Neural cell (in vitro differentiated cells): ENCODE data around the gene FGF1. TPM values are rescaled to one million over a fixed set of nuclear protein-coding genes. Genes with fewer than 3 reads are reported as not detected.

Experiments used
- H2AFZ ChIP-seq: fragments of 200-600, 300-800 bp; sonication (generic), shearing (Covaris generic); 2 replicates; pipeline ENCODE4 v1.6.0; 2014; ENCODE audit warnings: low read depth, mild to moderate bottlenecking, antibody characterized with exemption, low read length, moderate library complexity
- H3F3A ChIP-seq: fragments of 200-600 bp; shearing (Covaris generic); 2 replicates; pipeline ENCODE4 v1.6.1; 2016; ENCODE audit warnings: mild to moderate bottlenecking, moderate library complexity, mixed read lengths, antibody characterized with exemption, low read length; ENCODE audit not compliant: insufficient read depth, poor library complexity, severe bottlenecking
- H3K27ac ChIP-seq: fragments of 200-600, 300-800 bp; sonication (generic), shearing (Covaris generic); 2 replicates; pipeline ENCODE4 v1.5.1; 2014; ENCODE audit warnings: mild to moderate bottlenecking, low read length, moderate library complexity
- H3K27me3 ChIP-seq: fragments of 300-800, 200-600 bp; sonication (generic), shearing (Covaris generic); 2 replicates; pipeline ENCODE4 v1.6.0; 2014; ENCODE audit warnings: mild to moderate bottlenecking, low read depth, low read length, moderate library complexity; ENCODE audit not compliant: insufficient read depth
- H3K36me3 ChIP-seq: fragments of 300-800, 200-600 bp; sonication (generic), shearing (Covaris generic); 2 replicates; pipeline ENCODE4 v1.5.1; 2014; ENCODE audit warnings: mild to moderate bottlenecking, antibody characterized with exemption, low read length, moderate library complexity; ENCODE audit not compliant: insufficient read depth
- H3K4me2 ChIP-seq: fragments of 300-800, 200-600 bp; sonication (generic), shearing (Covaris generic); 2 replicates; pipeline ENCODE4 v1.6.0; 2014; ENCODE audit warnings: mild to moderate bottlenecking, low read length
- H3K4me3 ChIP-seq: fragments of 300-800, 200-600 bp; sonication (generic), shearing (Covaris generic); 2 replicates; pipeline ENCODE4 v1.5.1; 2014; ENCODE audit warnings: mild to moderate bottlenecking, low read length, moderate library complexity
- H3K79me2 ChIP-seq: fragments of 200-600 bp; shearing (Covaris generic); replicated peaks from 2 replicates; pipeline ENCODE4 v1.6.0; 2014; ENCODE audit warnings: mild to moderate bottlenecking, low read length, moderate library complexity; ENCODE audit not compliant: insufficient read depth
- H3K9ac ChIP-seq: fragments of 300-800, 200-600 bp; sonication (generic), shearing (Covaris generic); 2 replicates; pipeline ENCODE4 v1.6.1; 2016; ENCODE audit warnings: mild to moderate bottlenecking, low read length, mixed read lengths
- H3K9me2 ChIP-seq: fragments of 200-600 bp; shearing (Covaris generic); 2 replicates; pipeline ENCODE4 v1.6.1; 2016; ENCODE audit warnings: mild to moderate bottlenecking, low read length, mixed read lengths; ENCODE audit not compliant: insufficient read depth
- H3K9me3 ChIP-seq: fragments of 200-600, 300-800 bp; sonication (generic), shearing (Covaris generic); 2 replicates; pipeline ENCODE4 v1.6.1; 2016; ENCODE audit warnings: mild to moderate bottlenecking, mixed run types, low read length, moderate library complexity, mixed read lengths
- H4K20me1 ChIP-seq: fragments of 200-600 bp; shearing (Covaris generic); 2 replicates; pipeline ENCODE4 v1.6.1; 2016; ENCODE audit warnings: mild to moderate bottlenecking, mixed run types; ENCODE audit not compliant: insufficient read depth
- CTCF ChIP-seq: fragments of 450-650 bp; IDR thresholded peaks from 2 replicates; pipeline ENCODE4 v1.5.1; 2014; ENCODE audit warnings: antibody characterized with exemption, mild to moderate bottlenecking, moderate library complexity; ENCODE audit not compliant: poor library complexity, severe bottlenecking
- EP300 ChIP-seq: fragments of 450-650 bp; conservative IDR thresholded peaks from 2 replicates; pipeline ENCODE4 v1.6.1; 2014; ENCODE audit warnings: antibody characterized with exemption, mild to moderate bottlenecking, moderate library complexity; ENCODE audit not compliant: poor library complexity, severe bottlenecking
- EZH2 ChIP-seq: fragments of 200-600, 300-800 bp; shearing (Covaris generic), sonication (generic); IDR thresholded peaks from 2 replicates; pipeline ENCODE4 v1.6.1; 2014; ENCODE audit warnings: antibody characterized with exemption, low read length, borderline replicate concordance, mild to moderate bottlenecking; ENCODE audit not compliant: insufficient read depth, poor library complexity, severe bottlenecking
- MXI1 ChIP-seq: fragments of 450-650 bp; conservative IDR thresholded peaks from 2 replicates; pipeline ENCODE4 v1.6.1; 2014; ENCODE audit warnings: antibody characterized with exemption, mild to moderate bottlenecking; ENCODE audit not compliant: poor library complexity, severe bottlenecking
- POLR2AphosphoS5 ChIP-seq: IDR thresholded peaks from 2 replicates; pipeline ENCODE4 v1.6.1; 2012
- RAD21 ChIP-seq: fragments of 450-650 bp; conservative IDR thresholded peaks from 2 replicates; pipeline ENCODE4 v1.6.1; 2014; ENCODE audit warnings: antibody characterized with exemption, mild to moderate bottlenecking, moderate library complexity
- REST ChIP-seq: IDR thresholded peaks from 2 replicates; pipeline ENCODE4 v1.6.1; 2012; ENCODE audit warnings: borderline replicate concordance
- SMC3 ChIP-seq: fragments of 450-650 bp; conservative IDR thresholded peaks from 2 replicates; pipeline ENCODE4 v1.6.1; 2014; ENCODE audit warnings: antibody characterized with exemption, mild to moderate bottlenecking, moderate library complexity; ENCODE audit not compliant: poor library complexity
- TAF1 ChIP-seq: IDR thresholded peaks from 2 replicates; pipeline ENCODE4 v1.6.1; 2012; ENCODE audit warnings: low read depth
- polyA plus RNA-seq: library from polyadenylated mRNA; depleted of rRNA; stranded (reverse); fragments of >200 nt; gene quantifications from 2 replicates; pipeline ENCODE4 v1.2.3, GENCODE V29; 2014

The FGF1 gene
- polyA plus RNA-seq, 1 donor from 2014 or later: not detected

GRCh38 chr5:142578161-142578830 lies 107.6 kb downstream of the FGF1 start:
- Histone ChIP-seq H3K4me2 (no peak overlapping the region), H3K9me2 (no peaks in the 10 kb centered on the region), H3K9ac (no peak overlapping the region), H3K27ac (no peak overlapping the region), H3F3A (no peaks in the 10 kb centered on the region), H3K36me3 (no peaks in the 10 kb centered on the region), H3K9me3 (no peaks in the 10 kb centered on the region), H4K20me1 (no peaks in the 10 kb centered on the region), H3K79me2 (no peaks in the 10 kb centered on the region), H2AFZ (no peak overlapping the region), H3K4me3 (no peak overlapping the region), H3K27me3 (no peaks in the 10 kb centered on the region)
- TF ChIP-seq SMC3: no peak
- TF ChIP-seq POLR2AphosphoS5: no peak
- no peak for TF ChIP-seq REST
- TF ChIP-seq EZH2: no peak
- TF ChIP-seq TAF1: no peak
- TF ChIP-seq RAD21: no peak
- TF ChIP-seq EP300: no peak
- no peak for TF ChIP-seq CTCF
- TF ChIP-seq MXI1: no peak

- H3K36me3 ChIP-seq: no peaks in the 10 kb centered on the region
- TF ChIP-seq TAF1: no peak
- TF ChIP-seq RAD21: no peak
- no peak for TF ChIP-seq CTCF
- TF ChIP-seq EP300: no peak
- TF ChIP-seq MXI1: no peak
- no peak for TF ChIP-seq SMC3
- TF ChIP-seq REST: no peak
- TF ChIP-seq POLR2AphosphoS5: no peak
- no peak for TF ChIP-seq EZH2
- no peak overlapping the region for H3K4me3 ChIP-seq
- no peak overlapping the region for H3K4me2 ChIP-seq
- H3K27ac ChIP-seq: no peak overlapping the region
- no peaks in the 10 kb centered on the region for H3F3A ChIP-seq
- no peaks in the 10 kb centered on the region for H3K79me2 ChIP-seq
- no peaks in the 10 kb centered on the region for H3K9me2 ChIP-seq
- H2AFZ ChIP-seq: no peak overlapping the region
- H3K27me3 ChIP-seq: no peaks in the 10 kb centered on the region
- no peak overlapping the region for H3K9ac ChIP-seq
- no peaks in the 10 kb centered on the region for H4K20me1 ChIP-seq
- H3K9me3 ChIP-seq: no peaks in the 10 kb centered on the region
Measured at GRCh38 chr5:142576804-142577203, 109.1 kb downstream of the FGF1 start.
